AG04450 (cell line): ENCODE results near the gene DLX2. TPM values are rescaled to one million over a fixed set of nuclear protein-coding genes. Genes with fewer than 3 reads are reported as not detected.

Source experiments
- CTCF ChIA-PET: fragments of 300-600, 350-600 bp; formaldehyde crosslinking; extraction: SDS; loops from one replicate; lab custom pipeline; 2022; ENCODE audit warnings: antibody characterized with exemption, inconsistent platforms; lab: Charles Lee
- POLR2A ChIA-PET: fragments of 350-600 bp; formaldehyde crosslinking; extraction: SDS; loops from one replicate; lab custom pipeline; 2021; ENCODE audit warnings: antibody characterized with exemption, inconsistent platforms; lab: Yijun Ruan, JAX
- DNase-seq: peaks from one replicate; pipeline ENCODE4 v3.0.0-alpha.2; 2011; ENCODE audit warnings: low read depth, low spot score
- H3K27ac ChIP-seq: one replicate; pipeline ENCODE4 v1.5.1; 2012; ENCODE audit warnings: low read depth, low read length, control low read depth
- H3K27me3 ChIP-seq: one replicate; pipeline ENCODE4 v1.6.0; 2012; ENCODE audit warnings: low read length; ENCODE audit not compliant: control insufficient read depth, insufficient read depth
- H3K4me3 ChIP-seq: 2 replicates; pipeline ENCODE4 v1.5.1; 2011; ENCODE audit warnings: mild to moderate bottlenecking, low read depth, low read length, control low read depth
- H3K9me3 ChIP-seq: 2 replicates; pipeline ENCODE4 v1.5.1; 2012; ENCODE audit warnings: low read length; ENCODE audit not compliant: control insufficient read depth, insufficient read depth
- CTCF ChIP-seq: IDR thresholded peaks from 2 replicates; pipeline ENCODE4 v1.5.1; 2011; ENCODE audit warnings: low read depth, low read length, control low read depth, inconsistent platforms
- polyA plus RNA-seq: library from polyadenylated mRNA; depleted of rRNA; stranded (reverse); fragments of >200 nt; gene quantifications from 2 replicates; pipeline ENCODE4 v1.2.3, GENCODE V29; 2011

Gene DLX2
- polyA plus RNA-seq, 1 experiment = 0.10 TPM

GRCh38 chr2:172098650-172099471 lies 3.8 kb downstream of the DLX2 start:
- CTCF ChIA-PET = interaction anchor here (1.5 kb wide), 1 partner anchor 287 kb away, joined by 4 read pairs; no protein-coding TSS in a partner anchor
- peaks cover 6% of the 10 kb centered on the region for H3K27me3 ChIP-seq
- POLR2A ChIA-PET = interaction anchor here (0.6 to 5.1 kb wide), 3 partner anchors 14 to 504 kb away, joined by 5 to 24 read pairs (median 5); partner anchors contain the start of gene DLX1

DNA sequence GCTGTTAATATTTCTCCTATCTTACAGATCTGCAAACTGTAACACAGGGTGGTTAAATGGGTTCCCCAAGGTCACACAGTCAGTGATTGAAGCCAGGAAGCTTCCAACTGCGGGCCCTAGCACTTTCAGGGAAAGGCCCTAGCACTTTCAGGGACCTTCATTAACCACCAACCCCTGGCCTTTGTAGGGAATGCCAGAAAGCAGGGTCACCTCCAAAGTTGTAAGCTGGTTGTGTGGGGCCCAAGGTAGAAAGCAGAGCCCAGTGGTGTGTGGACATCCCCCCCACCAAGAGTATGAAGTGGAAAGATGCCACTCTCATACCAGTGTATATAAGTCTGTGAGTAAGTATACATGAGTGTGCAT lies 4.4 kb downstream of the DLX2 start:
- Histone ChIP-seq H3K27ac (peak overlapping the region; percentile 65), H3K4me3 (no peak overlapping the region; the same call in 1 of the 2 replicates), H3K9me3 (no peaks in the 10 kb centered on the region; the same call in 1 of the 2 replicates), H3K27me3 (peaks cover 12% of the 10 kb centered on the region)
- TF ChIP-seq CTCF = no peak
- ChIA-PET CTCF (interaction anchor here (1.5 kb wide), 1 partner anchor 287 kb away, joined by 4 read pairs; no protein-coding TSS in a partner anchor), POLR2A (interaction anchor here (5.1 kb wide), 1 partner anchor 14 kb away, joined by 24 read pairs; the partner anchor contains the start of gene DLX1)
- DNase-seq = no peak

More at GRCh38 chr2:172098650-172099471, 3.8 kb downstream of the DLX2 start:
- Histone ChIP-seq H3K4me3 (peak overlapping the region; percentile 60), H3K9me3 (no peaks in the 10 kb centered on the region; the same call in 1 of the 2 replicates), H3K27ac (peak overlapping the region; percentile 65)
- TF ChIP-seq CTCF = no peak
- no peak for DNase-seq

DNA sequence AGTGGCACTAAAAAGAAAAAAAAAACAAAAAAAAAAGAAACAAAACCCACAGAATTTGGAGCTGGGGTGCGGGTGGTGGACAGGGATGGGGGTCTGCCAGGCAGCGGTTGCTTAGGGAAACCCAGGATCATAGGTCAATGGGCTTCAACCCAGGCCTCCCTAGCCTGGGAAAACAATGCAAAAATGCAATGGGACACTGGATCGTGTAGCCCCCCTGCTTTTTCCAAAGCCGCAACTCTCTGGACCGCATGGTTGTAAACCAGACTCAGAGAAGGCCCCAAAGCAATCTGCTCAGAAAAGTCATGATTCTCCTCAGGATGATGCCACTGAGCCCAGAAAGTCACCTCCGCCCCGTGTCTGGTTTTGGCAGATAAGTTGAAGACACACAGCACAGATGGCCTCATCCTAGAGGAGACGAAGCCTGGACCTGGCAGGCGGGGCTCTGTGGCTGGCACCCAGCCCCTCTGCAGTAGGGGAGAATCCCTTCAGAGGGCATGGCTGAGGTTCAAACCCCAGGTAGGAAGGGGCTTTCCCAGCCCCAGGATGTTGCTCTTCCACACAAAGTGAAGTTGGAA lies 5.1 kb downstream of the DLX2 start:
- no peak for DNase-seq
- H3K4me3 ChIP-seq = no peak overlapping the region
- CTCF ChIA-PET = interaction anchor here (1.2 kb wide), 1 partner anchor 9 kb away, joined by 3 read pairs; no protein-coding TSS in a partner anchor

GRCh38 chr2:172096626-172097547 lies 5.8 kb downstream of the DLX2 start:
- DNase-seq = no peak
- Histone ChIP-seq H3K27me3 (peaks cover 26% of the 10 kb centered on the region), H3K27ac (peak overlapping the region; percentile 81), H3K4me3 (peak overlapping the region; percentile 48), H3K9me3 (no peaks in the 10 kb centered on the region; the same call in 1 of the 2 replicates)
- CTCF ChIA-PET = interaction anchor here (1.2 to 1.3 kb wide), 2 partner anchors 9 to 391 kb away, joined by 3 read pairs; no protein-coding TSS in a partner anchor
- POLR2A ChIA-PET = interaction anchor here (1.4 to 5.1 kb wide), 2 partner anchors 10 to 12 kb away, joined by 6 to 24 read pairs; partner anchors contain the start of gene DLX1
- TF ChIP-seq CTCF = no peak

More for the DNA sequence above, 5.1 kb downstream of the DLX2 start:
- peaks cover 18% of the 10 kb centered on the region for H3K27me3 ChIP-seq
- no peaks in the 10 kb centered on the region; the same call in 1 of the 2 replicates for H3K9me3 ChIP-seq
- POLR2A ChIA-PET = interaction anchor here (1.4 to 5.1 kb wide), 2 partner anchors 9 to 13 kb away, joined by 6 to 24 read pairs; partner anchors contain the start of gene DLX1
- no peak for TF ChIP-seq CTCF
- peak overlapping the region; percentile 81 for H3K27ac ChIP-seq
